HCT116 (cell line): ENCODE results near the gene CLEC16A.

Experiments used
- EGR1 ChIP-seq: IDR thresholded peaks from 2 replicates; pipeline ENCODE4 v1.6.1; 2012; ENCODE audit warnings: low read depth
- ELF1 ChIP-seq: IDR thresholded peaks from 2 replicates; pipeline ENCODE4 v1.6.1; 2012; ENCODE audit warnings: low read depth, borderline replicate concordance
- EZH2 ChIP-seq: fragments of 200-600 bp; sonication (generic); IDR thresholded peaks from 2 replicates; pipeline ENCODE4 v1.6.1; 2017; ENCODE audit warnings: antibody characterized with exemption, mixed run types
- JUND ChIP-seq: IDR thresholded peaks from 2 replicates; pipeline ENCODE4 v1.6.1; 2012
- POLR2A ChIP-seq: IDR thresholded peaks from 2 replicates; pipeline ENCODE4 v1.7.0; 2011; ENCODE audit warnings: borderline replicate concordance; ENCODE audit not compliant: insufficient read depth, insufficient read length; ENCODE audit errors: extremely low read depth
- POLR2AphosphoS5 ChIP-seq: IDR thresholded peaks from 2 replicates; pipeline ENCODE4 v1.6.1; 2011; ENCODE audit warnings: mild to moderate bottlenecking, low read depth, low read length, moderate library complexity
- RAD21 ChIP-seq: IDR thresholded peaks from 2 replicates; pipeline ENCODE4 v1.6.1; 2012; ENCODE audit warnings: low read depth, mild to moderate bottlenecking
- TF ChIP-seq, protein P1 (sequence below), 3 experiments: fragments of 200-600 bp in 1 of 3; sonication (generic) in 1 of 3; IDR thresholded peaks in 2 of 3; conservative IDR thresholded peaks in 1 of 3; 2 replicates each; pipeline ENCODE4 v1.5.1; 2012 to 2017; ENCODE audit warnings: low read depth in 2 of 3, low read length in 2 of 3, antibody characterized with exemption in 1 of 3, borderline replicate concordance in 1 of 3, control low read depth in 1 of 3, mild to moderate bottlenecking in 1 of 3, mixed read lengths in 1 of 3, mixed run types in 1 of 3, moderate library complexity in 1 of 3; ENCODE audit not compliant: insufficient read depth in 1 of 3
- TF ChIP-seq, protein P2 (sequence below): IDR thresholded peaks from 2 replicates; pipeline ENCODE4 v1.6.1; 2012

DNA sequence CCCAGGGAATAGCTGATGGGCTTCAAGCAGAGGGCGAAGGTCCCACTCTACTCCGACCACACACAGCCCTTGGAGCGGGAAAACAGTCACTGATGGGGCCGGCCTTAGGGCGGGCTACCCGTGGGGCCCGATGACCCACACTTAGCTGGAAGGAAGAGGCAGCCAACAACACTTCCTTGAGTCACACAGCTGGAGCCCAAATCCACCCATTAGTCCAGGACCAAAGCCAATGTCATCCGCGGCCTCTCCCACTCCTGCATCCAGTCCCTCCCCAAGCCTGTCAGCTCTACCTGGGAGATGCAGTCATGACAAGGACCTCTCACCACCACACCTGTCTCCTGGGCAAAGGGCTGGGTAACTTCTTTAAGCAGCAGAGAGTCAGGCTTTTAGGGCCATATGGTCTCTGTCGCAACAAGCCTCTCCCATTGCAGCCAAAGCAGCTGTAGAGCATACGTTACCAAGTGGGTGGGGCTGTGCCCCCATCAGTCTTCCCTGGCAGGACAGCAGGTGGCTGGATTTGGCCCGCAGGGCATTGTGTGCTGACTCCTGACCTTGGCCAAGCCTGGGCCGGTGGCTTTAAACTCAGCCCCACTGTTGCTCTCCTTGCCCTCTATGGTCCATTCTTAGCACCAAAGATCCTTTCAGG, 200.9 kb downstream of the CLEC16A start:
- TF ChIP-seq EZH2 (no peak), ELF1 (no peak), POLR2AphosphoS5 (no peak), RAD21 (no peak), POLR2A (no peak), JUND (no peak), EGR1 (no peak)
- TF ChIP-seq, protein P1, sequence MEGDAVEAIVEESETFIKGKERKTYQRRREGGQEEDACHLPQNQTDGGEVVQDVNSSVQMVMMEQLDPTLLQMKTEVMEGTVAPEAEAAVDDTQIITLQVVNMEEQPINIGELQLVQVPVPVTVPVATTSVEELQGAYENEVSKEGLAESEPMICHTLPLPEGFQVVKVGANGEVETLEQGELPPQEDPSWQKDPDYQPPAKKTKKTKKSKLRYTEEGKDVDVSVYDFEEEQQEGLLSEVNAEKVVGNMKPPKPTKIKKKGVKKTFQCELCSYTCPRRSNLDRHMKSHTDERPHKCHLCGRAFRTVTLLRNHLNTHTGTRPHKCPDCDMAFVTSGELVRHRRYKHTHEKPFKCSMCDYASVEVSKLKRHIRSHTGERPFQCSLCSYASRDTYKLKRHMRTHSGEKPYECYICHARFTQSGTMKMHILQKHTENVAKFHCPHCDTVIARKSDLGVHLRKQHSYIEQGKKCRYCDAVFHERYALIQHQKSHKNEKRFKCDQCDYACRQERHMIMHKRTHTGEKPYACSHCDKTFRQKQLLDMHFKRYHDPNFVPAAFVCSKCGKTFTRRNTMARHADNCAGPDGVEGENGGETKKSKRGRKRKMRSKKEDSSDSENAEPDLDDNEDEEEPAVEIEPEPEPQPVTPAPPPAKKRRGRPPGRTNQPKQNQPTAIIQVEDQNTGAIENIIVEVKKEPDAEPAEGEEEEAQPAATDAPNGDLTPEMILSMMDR (IDR thresholded peaks at IDR 0.05 in 2 of 3, conservative IDR thresholded peaks at IDR 0.05 in 1 of 3; ENCODE audit: borderline replicate concordance in 1 of 3, insufficient read depth in 1 of 3, low read depth in 2 of 3, low read length in 2 of 3), result no peak
- TF ChIP-seq, protein P2, sequence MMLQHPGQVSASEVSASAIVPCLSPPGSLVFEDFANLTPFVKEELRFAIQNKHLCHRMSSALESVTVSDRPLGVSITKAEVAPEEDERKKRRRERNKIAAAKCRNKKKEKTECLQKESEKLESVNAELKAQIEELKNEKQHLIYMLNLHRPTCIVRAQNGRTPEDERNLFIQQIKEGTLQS, result no peak
